Glutamatergic neuron (in vitro differentiated cells): ENCODE results near the gene PTPN11. TPM values are rescaled to one million over a fixed set of nuclear protein-coding genes. Genes with fewer than 3 reads are reported as not detected.

Experiments used
- DNase-seq: peaks from one replicate; pipeline ENCODE4 v3.0.0; 2022
- H3K27ac Mint-ChIP-seq: one replicate; pipeline ENCODE4 v1.8.0; 2020; ENCODE audit warnings: mild to moderate bottlenecking, mixed read lengths, inconsistent platforms; ENCODE audit not compliant: unreplicated experiment
- H3K27me3 Mint-ChIP-seq: one replicate; pipeline ENCODE4 v1.8.0; 2020; ENCODE audit warnings: mild to moderate bottlenecking, moderate library complexity, mixed read lengths, inconsistent platforms; ENCODE audit not compliant: unreplicated experiment
- H3K36me3 Mint-ChIP-seq: one replicate; pipeline ENCODE4 v1.8.0; 2020; ENCODE audit warnings: mild to moderate bottlenecking, mixed read lengths, inconsistent platforms; ENCODE audit not compliant: unreplicated experiment
- H3K4me1 Mint-ChIP-seq: one replicate; pipeline ENCODE4 v1.8.0; 2020; ENCODE audit warnings: mild to moderate bottlenecking, low read depth, mixed read lengths, inconsistent platforms; ENCODE audit not compliant: unreplicated experiment
- H3K4me3 Mint-ChIP-seq: one replicate; pipeline ENCODE4 v1.8.0; 2020; ENCODE audit warnings: mild to moderate bottlenecking, mixed read lengths, inconsistent platforms; ENCODE audit not compliant: unreplicated experiment
- H3K9me3 Mint-ChIP-seq: one replicate; pipeline ENCODE4 v1.8.0; 2020; ENCODE audit warnings: mild to moderate bottlenecking, moderate library complexity, mixed read lengths, inconsistent platforms; ENCODE audit not compliant: unreplicated experiment
- CTCF ChIP-seq: fragments of 200-600 bp; sonication (generic); IDR thresholded peaks from one replicate; pipeline ENCODE4 v1.5.0; 2021; ENCODE audit not compliant: partially characterized antibody, unreplicated experiment
- total RNA-seq: library from RNA; stranded (reverse); fragmentation: NEBNext Ultra II Directional; extraction: Animal tissue kit (Norgen Biotek cat#: 25700); gene quantifications from one replicate; pipeline ENCODE4 v1.2.1, GENCODE V29; 2021; ENCODE audit not compliant: unreplicated experiment

Gene PTPN11
- total RNA-seq, 1 donor from 2014 or later, result 68.7 TPM

- H3K27me3 Mint-ChIP-seq, result peaks cover 6% of the 10 kb centered on the region
- TF ChIP-seq CTCF, result no peak
- H3K4me1 Mint-ChIP-seq, result peaks cover 17% of the 10 kb centered on the region
- H3K27ac Mint-ChIP-seq, result peak overlapping the region; percentile 29
- no peak for DNase-seq
- peaks cover 8% of the 10 kb centered on the region for H3K9me3 Mint-ChIP-seq
- H3K36me3 Mint-ChIP-seq, result no peaks in the 10 kb centered on the region
- no peak overlapping the region for H3K4me3 Mint-ChIP-seq
Measured at GRCh38 chr12:112466011-112466422, 47.3 kb downstream of the PTPN11 start.

- H3K27me3 Mint-ChIP-seq, result peaks cover 6% of the 10 kb centered on the region
- H3K4me1 Mint-ChIP-seq, result peaks cover 19% of the 10 kb centered on the region
- no peak overlapping the region for H3K4me3 Mint-ChIP-seq
- no peak for TF ChIP-seq CTCF
- no peak for DNase-seq
- no peaks in the 10 kb centered on the region for H3K36me3 Mint-ChIP-seq
- H3K9me3 Mint-ChIP-seq, result peaks cover 8% of the 10 kb centered on the region
- no peak overlapping the region for H3K27ac Mint-ChIP-seq
Measured at GRCh38 chr12:112466835-112467234, 48.1 kb downstream of the PTPN11 start.

GRCh38 chr12:112468046-112468445, 49.3 kb downstream of the PTPN11 start:
- peaks cover 19% of the 10 kb centered on the region for H3K4me1 Mint-ChIP-seq
- H3K36me3 Mint-ChIP-seq, result no peaks in the 10 kb centered on the region

GRCh38 chr12:112473056-112473455, 54.3 kb downstream of the PTPN11 start:
- Mint-ChIP-seq H3K9me3 (peaks cover 6% of the 10 kb centered on the region), H3K4me3 (no peak overlapping the region), H3K36me3 (peaks cover 6% of the 10 kb centered on the region), H3K27ac (no peak overlapping the region), H3K4me1 (peaks cover 10% of the 10 kb centered on the region), H3K27me3 (peaks cover 6% of the 10 kb centered on the region)
- DNase-seq, result no peak
- peak; percentile 56 for TF ChIP-seq CTCF

More at GRCh38 chr12:112468046-112468445, 49.3 kb downstream of the PTPN11 start:
- TF ChIP-seq CTCF, result no peak
- peaks cover 6% of the 10 kb centered on the region for H3K27me3 Mint-ChIP-seq
- H3K4me3 Mint-ChIP-seq, result no peak overlapping the region
- DNase-seq, result peak; percentile 72
- peaks cover 8% of the 10 kb centered on the region for H3K9me3 Mint-ChIP-seq
- H3K27ac Mint-ChIP-seq, result peak overlapping the region; percentile 85

GRCh38 chr12:112479413-112479812, 60.7 kb downstream of the PTPN11 start:
- Mint-ChIP-seq H3K36me3 (peaks cover 28% of the 10 kb centered on the region), H3K27me3 (peaks cover 6% of the 10 kb centered on the region), H3K4me3 (no peak overlapping the region), H3K27ac (no peak overlapping the region), H3K9me3 (peaks cover 1% of the 10 kb centered on the region), H3K4me1 (no peaks in the 10 kb centered on the region)
- TF ChIP-seq CTCF, result no peak
- DNase-seq, result no peak
